RWPE1 (cell line): ENCODE results near the gene PRKAR1A.

Experiments used
- CTCF ChIA-PET: fragments of 350-600 bp; sonication (Branson Sonifier 250); formaldehyde crosslinking; extraction: SDS; loops from one replicate; lab custom pipeline; 2021; lab: Yijun Ruan, JAX
- POLR2A ChIA-PET: fragments of 400-600 bp; formaldehyde crosslinking; extraction: SDS; loops from one replicate; lab custom pipeline; 2020; ENCODE audit warnings: antibody characterized with exemption; ENCODE audit not compliant: low non-redundant PET; lab: Yijun Ruan, JAX
- DNase-seq: peaks from one replicate; pipeline ENCODE4 v3.0.0; 2012; ENCODE audit warnings: low spot score
- H3K27ac ChIP-seq: fragments of 450-650 bp; 2 replicates; pipeline ENCODE4 v1.5.1; 2017
- CTCF ChIP-seq: fragments of 450-650 bp; conservative IDR thresholded peaks from 2 replicates; pipeline ENCODE4 v1.5.1; 2017; ENCODE audit warnings: low read depth, mild to moderate bottlenecking

Gene PRKAR1A

GRCh38 chr17:68592682-68593641 lies 80.7 kb downstream of the PRKAR1A start:
- ChIA-PET POLR2A (no interaction called here), CTCF (interaction anchor here (0.5 kb wide), 1 partner anchor 394 kb away, joined by 3 read pairs; no protein-coding TSS in a partner anchor)
- peak overlapping the region; percentile 85 for H3K27ac ChIP-seq
- TF ChIP-seq CTCF = no peak
- DNase-seq = no peak

- DNase-seq = no peak
- ChIA-PET CTCF (no interaction called here), POLR2A (no interaction called here)
- peak overlapping the region; percentile 85 for H3K27ac ChIP-seq
- TF ChIP-seq CTCF = no peak
These were observed 82.3 kb downstream of the PRKAR1A start for GRCh38 chr17:68594552-68594951.

GRCh38 chr17:68595496-68595895 lies 83.3 kb downstream of the PRKAR1A start:
- POLR2A ChIA-PET = no interaction called here

DNA sequence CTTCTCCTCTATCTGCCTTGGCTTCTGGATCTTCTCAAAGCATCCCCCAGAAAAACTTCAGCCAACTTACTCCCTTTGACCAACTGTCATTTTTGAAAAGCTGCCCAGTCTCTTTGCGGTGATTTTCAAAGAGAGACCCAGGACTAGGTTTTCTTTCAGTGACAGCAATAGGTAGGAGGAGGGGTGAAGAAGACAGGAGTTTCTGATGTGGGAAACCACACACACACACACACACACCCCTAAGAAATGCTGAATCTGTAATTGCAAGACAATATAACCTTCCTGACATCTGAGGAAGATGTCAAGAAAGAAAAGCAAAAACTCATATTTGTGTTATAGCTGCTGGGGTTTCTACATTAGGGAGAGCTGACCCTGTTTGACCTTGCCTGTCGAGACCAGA lies 83.8 kb downstream of the PRKAR1A start:
- ChIA-PET POLR2A (no interaction called here), CTCF (no interaction called here)
- no peak for TF ChIP-seq CTCF
- no peak for DNase-seq
- H3K27ac ChIP-seq = no peak overlapping the region

More at GRCh38 chr17:68595496-68595895, 83.3 kb downstream of the PRKAR1A start:
- CTCF ChIA-PET = interaction anchor here (0.6 kb wide), 1 partner anchor 329 kb away, joined by 3 read pairs; no protein-coding TSS in a partner anchor
- H3K27ac ChIP-seq = no peak overlapping the region
- no peak for TF ChIP-seq CTCF
- no peak for DNase-seq

DNA sequence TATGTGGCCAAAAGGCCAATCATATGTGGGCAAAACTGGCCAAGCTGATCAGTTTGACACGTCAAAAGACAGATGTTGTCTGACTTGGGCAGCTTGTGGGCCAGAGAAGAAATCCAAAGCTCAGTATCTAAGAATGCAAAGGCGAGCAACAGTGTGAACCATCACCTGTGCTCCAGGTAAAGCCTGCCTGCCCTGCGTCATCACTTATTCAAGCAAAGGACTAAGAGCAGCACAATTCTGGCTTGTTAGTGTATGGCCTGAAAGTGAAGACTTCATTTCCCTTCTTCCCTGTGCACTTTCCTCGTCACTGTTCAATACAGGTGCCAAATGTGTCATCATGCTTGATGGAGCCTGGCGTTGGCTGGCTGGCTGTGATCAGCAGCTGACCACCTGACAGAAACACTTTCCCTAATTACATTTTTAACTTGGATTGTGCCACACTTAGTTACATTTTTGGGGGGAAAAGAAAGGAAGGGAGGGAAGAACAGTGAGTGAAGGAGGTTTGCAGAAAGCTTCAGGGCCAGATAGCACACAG lies 84.2 kb downstream of the PRKAR1A start:
- CTCF ChIA-PET = no interaction called here
- POLR2A ChIA-PET = no interaction called here
- TF ChIP-seq CTCF = no peak
- no peak for DNase-seq
- no peak overlapping the region for H3K27ac ChIP-seq

- no peak for TF ChIP-seq CTCF
- H3K27ac ChIP-seq = no peak overlapping the region
- ChIA-PET POLR2A (no interaction called here), CTCF (interaction anchor here (0.6 kb wide), 2 partner anchors 50 to 131 kb away, joined by 3 to 4 read pairs; no protein-coding TSS in a partner anchor)
- DNase-seq = no peak
These were observed 85.8 kb downstream of the PRKAR1A start for GRCh38 chr17:68598074-68598473.
